ENCODE data around the gene GRB10. TPM values are rescaled to one million over a fixed set of nuclear protein-coding genes. Genes with fewer than 3 reads are reported as not detected.

GRB10 gene
- total RNA-seq, 1 experiment from 2014 or later = 68.2 TPM

- CTCF ChIA-PET = no interaction called here
- Mint-ChIP-seq H3K4me3 (ENCODE audit: unreplicated experiment) (no peak overlapping the region), H3K4me1 (ENCODE audit: insufficient read depth, unreplicated experiment) (peaks cover 16% of the 10 kb centered on the region)
These were observed 39.4 kb upstream of the GRB10 start for GRCh38 chr7:50822110-50822509.

GRCh38 chr7:50821457-50822008, 38.8 kb upstream of the GRB10 start:
- no peak overlapping the region for H3K27ac Mint-ChIP-seq (ENCODE audit: low read depth, unreplicated experiment)

More at GRCh38 chr7:50822110-50822509, 39.4 kb upstream of the GRB10 start:
- Mint-ChIP-seq H3K36me3 (ENCODE audit: insufficient read depth, unreplicated experiment) (no peaks in the 10 kb centered on the region), H3K27me3 (ENCODE audit: insufficient read depth, unreplicated experiment) (no peaks in the 10 kb centered on the region), H3K27ac (ENCODE audit: low read depth, unreplicated experiment) (no peak overlapping the region), H3K9me3 (ENCODE audit: unreplicated experiment) (no peaks in the 10 kb centered on the region)
- DNase-seq (ENCODE audit: unreplicated experiment) = no peak
- intact Hi-C loops (cut with micrococcal nuclease) = no loop called here
- POLR2A ChIA-PET = no interaction called here
- TF ChIP-seq CTCF (IDR thresholded peaks at IDR 0.05; ENCODE audit: unreplicated experiment) = no peak
- no TSS peak for BruUV-seq (replicated peaks)

GRCh38 chr7:50818324-50818723, 35.6 kb upstream of the GRB10 start:
- ChIA-PET CTCF (interaction anchor here (0.6 to 1.5 kb wide), 3 partner anchors 9 to 332 kb away, joined by 3 to 4 read pairs (median 3); no protein-coding TSS in a partner anchor), POLR2A (interaction anchor here (1.5 kb wide), 1 partner anchor 9 kb away, joined by 4 read pairs; no protein-coding TSS in a partner anchor)
- H3K4me1 Mint-ChIP-seq (ENCODE audit: insufficient read depth, unreplicated experiment) = peaks cover 8% of the 10 kb centered on the region
- no peaks in the 10 kb centered on the region for H3K27me3 Mint-ChIP-seq (ENCODE audit: insufficient read depth, unreplicated experiment)
- no peak overlapping the region for H3K27ac Mint-ChIP-seq (ENCODE audit: low read depth, unreplicated experiment)
- no peak for TF ChIP-seq CTCF (IDR thresholded peaks at IDR 0.05; ENCODE audit: unreplicated experiment)
- peak; percentile 86 for DNase-seq (ENCODE audit: unreplicated experiment)
- BruUV-seq (replicated peaks) = no TSS peak
- H3K9me3 Mint-ChIP-seq (ENCODE audit: unreplicated experiment) = no peaks in the 10 kb centered on the region
- intact Hi-C loops (cut with micrococcal nuclease) = no loop called here
- no peak overlapping the region for H3K4me3 Mint-ChIP-seq (ENCODE audit: unreplicated experiment)
- no peaks in the 10 kb centered on the region for H3K36me3 Mint-ChIP-seq (ENCODE audit: insufficient read depth, unreplicated experiment)

More at GRCh38 chr7:50821457-50822008, 38.8 kb upstream of the GRB10 start:
- H3K4me1 Mint-ChIP-seq (ENCODE audit: insufficient read depth, unreplicated experiment) = peaks cover 11% of the 10 kb centered on the region
- no peak for TF ChIP-seq CTCF (IDR thresholded peaks at IDR 0.05; ENCODE audit: unreplicated experiment)
- no peaks in the 10 kb centered on the region for H3K9me3 Mint-ChIP-seq (ENCODE audit: unreplicated experiment)
- H3K27me3 Mint-ChIP-seq (ENCODE audit: insufficient read depth, unreplicated experiment) = no peaks in the 10 kb centered on the region
- intact Hi-C loops (cut with micrococcal nuclease) = no loop called here
- H3K4me3 Mint-ChIP-seq (ENCODE audit: unreplicated experiment) = no peak overlapping the region
- BruUV-seq (replicated peaks) = no TSS peak
- CTCF ChIA-PET = interaction anchor here (0.5 to 1.5 kb wide), 3 partner anchors 10 to 320 kb away, joined by 3 to 4 read pairs (median 3); no protein-coding TSS in a partner anchor
- H3K36me3 Mint-ChIP-seq (ENCODE audit: insufficient read depth, unreplicated experiment) = no peaks in the 10 kb centered on the region
- no peak for DNase-seq (ENCODE audit: unreplicated experiment)
- POLR2A ChIA-PET = no interaction called here

- H3K27ac Mint-ChIP-seq (ENCODE audit: low read depth, unreplicated experiment) = no peak overlapping the region
- H3K4me1 Mint-ChIP-seq (ENCODE audit: insufficient read depth, unreplicated experiment) = peaks cover 8% of the 10 kb centered on the region
- no peaks in the 10 kb centered on the region for H3K27me3 Mint-ChIP-seq (ENCODE audit: insufficient read depth, unreplicated experiment)
- no peaks in the 10 kb centered on the region for H3K9me3 Mint-ChIP-seq (ENCODE audit: unreplicated experiment)
- H3K4me3 Mint-ChIP-seq (ENCODE audit: unreplicated experiment) = no peak overlapping the region
- no TSS peak for BruUV-seq (replicated peaks)
- no peaks in the 10 kb centered on the region for H3K36me3 Mint-ChIP-seq (ENCODE audit: insufficient read depth, unreplicated experiment)
- CTCF ChIA-PET = interaction anchor here (0.6 to 1.5 kb wide), 4 partner anchors 10 to 333 kb away, joined by 3 to 4 read pairs (median 3); no protein-coding TSS in a partner anchor
- TF ChIP-seq CTCF (IDR thresholded peaks at IDR 0.05; ENCODE audit: unreplicated experiment) = no peak
- DNase-seq (ENCODE audit: unreplicated experiment) = no peak
- intact Hi-C loops (cut with micrococcal nuclease) = no loop called here
- POLR2A ChIA-PET = interaction anchor here (1.5 kb wide), 1 partner anchor 9 kb away, joined by 4 read pairs; no protein-coding TSS in a partner anchor
These were observed 34.9 kb upstream of the GRB10 start for GRCh38 chr7:50817561-50817960.
